Adrenal gland (tissue), 12 donors: Measurements from ENCODE around the gene SVEP1. TPM values are rescaled to one million over a fixed set of nuclear protein-coding genes. Genes with fewer than 3 reads are reported as not detected.

Experiments
- DNase-seq, 7 donors: peaks; one replicate each; pipeline ENCODE4 v3.0.0-alpha.2; 2019 to 2020
- H3K27ac ChIP-seq, 5 donors: fragments of 200-600 bp; sonication (generic) in 4 of 5; 1 replicate in 3 of 5; 2 replicates in 2 of 5; pipeline versions ENCODE4 v1.5.1 to v1.8.0; 2016 to 2020; ENCODE audit warnings: mild to moderate bottlenecking in 1 of 5
- H3K27me3 ChIP-seq: fragments of 200-600 bp; 2 replicates; pipeline ENCODE4 v1.8.0; 2021
- H3K36me3 ChIP-seq, 2 donors: fragments of 200-600 bp; replicated peaks in 1 of 2; 1 replicate in 1 of 2; 2 replicates in 1 of 2; pipeline versions ENCODE4 v1.5.1 to v1.8.0; 2018 to 2022
- H3K4me1 ChIP-seq, 2 donors: fragments of 200-600 bp; replicated peaks in 1 of 2; 1 replicate in 1 of 2; 2 replicates in 1 of 2; pipeline versions ENCODE4 v1.5.1 to v1.8.0; 2018 to 2021
- H3K4me3 ChIP-seq, 4 donors: fragments of 200-600 bp; sonication (generic) in 3 of 4; one replicate each; pipeline ENCODE4 v1.5.1; 2016 to 2018
- H3K9me3 ChIP-seq, 3 donors: fragments of 200-600 bp; sonication (generic) in 1 of 3; replicated peaks in 1 of 3; 1 replicate in 2 of 3; 2 replicates in 1 of 3; pipeline versions ENCODE4 v1.5.1 to v1.8.0; 2016 to 2021
- POLR2A ChIP-seq, 2 donors: fragments of 450-650 bp; IDR thresholded peaks; one replicate each; pipeline ENCODE4 v1.6.1; 2017; ENCODE audit warnings: antibody characterized with exemption in 2 of 2, mild to moderate bottlenecking in 2 of 2, moderate library complexity in 1 of 2
- WGBS, 4 donors: extraction: QIAGEN DNeasy Blood & Tissue Kit in 2 of 4; methylation state at CpG; one replicate each; pipeline versions ENCODE4 v1.1.5 to v1.1.7; 2013 to 2017; 5-methylcytosine and 5-hydroxymethylcytosine counted together
- intact Hi-C, 2 donors: fragments of 100-400 bp; cut with DNase I; formaldehyde crosslinking; loops; one replicate each; pipeline versions ENCODE4 v1.14.1 to v1.15.0; 2022 to 2023
- polyA plus RNA-seq, 3 donors: library from polyadenylated mRNA; stranded (reverse); fragments of 200-250 nt in 2 of 3; fragments of 350-450 nt in 1 of 3; fragmentation: Illumina TruSeq in 1 of 3; extraction: RNeasy Lipid Tissue Mini Kit (QIAGEN cat#74804) in 1 of 3; gene quantifications; one replicate each; pipeline ENCODE4 v1.2.3, GENCODE V29; 2013 to 2014
- total RNA-seq, 9 donors: library from RNA; depleted of rRNA in 4 of 9; stranded (reverse); fragments of >200 nt in 4 of 9; fragments of 120-200 nt in 1 of 9; fragmentation: NEBNext Ultra II Directional in 1 of 9; extraction: Animal tissue kit (Norgen Biotek cat#: 25700) in 1 of 9; gene quantifications; one replicate each; pipeline versions ENCODE4 v1.1.0 to v1.2.4, GENCODE V29; 2013 to 2023
- TF ChIP-seq, protein P1 (sequence below), 6 experiments: fragments of 450-650 bp in 4 of 6; fragments of 200-600 bp in 2 of 6; sonication (generic) in 1 of 6; IDR thresholded peaks; 1 replicate in 5 of 6; 2 replicates in 1 of 6; pipeline versions ENCODE4 v1.5.1 to v1.8.0; 2016 to 2021; ENCODE audit warnings: antibody characterized with exemption in 6 of 6, mild to moderate bottlenecking in 2 of 6, moderate library complexity in 1 of 6
- donor health status: healthy with polysubstance abuse.
- donor health status: Bipolar disorder and iron deficiency.
- donor health status: DM: yes; HTN: yes; CAD: no.
- donor health status: DM: no; HTN: no; CAD: no.
- donor health status: DM: no; HTN: no; CAD: no.
- donor health status: DM: yes; HTN: yes; CAD: no.

The SVEP1 gene
- total and polyA plus RNA-seq, 12 donors: 2.2 to 45.3 (median 23.0) TPM

DNA sequence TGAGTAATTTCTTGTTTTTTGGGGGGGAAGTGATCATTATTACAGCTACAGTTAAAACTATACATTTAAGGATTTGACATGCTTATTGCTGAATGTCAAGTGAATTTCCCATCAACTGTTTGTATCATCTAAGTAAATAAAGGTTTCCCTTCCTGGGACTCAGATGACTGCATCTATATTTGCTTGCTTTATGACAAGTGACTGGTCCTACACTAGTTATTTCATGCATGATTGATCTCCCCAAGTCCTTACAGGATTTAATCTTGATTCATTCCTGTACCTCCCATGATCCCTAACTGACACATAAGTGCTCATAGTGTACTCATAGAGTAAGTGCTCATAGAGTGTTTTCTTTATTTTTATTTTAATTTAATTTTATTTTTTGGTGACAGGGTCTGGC lies 244.7 kb downstream of the SVEP1 start:
- no peak overlapping the region for H3K4me3 ChIP-seq
- DNase-seq: no peak
- no peaks in the 10 kb centered on the region for H3K27me3 ChIP-seq
- H3K9me3 ChIP-seq: no peaks in the 10 kb centered on the region
- H3K36me3 ChIP-seq: no peaks in the 10 kb centered on the region
- H3K27ac ChIP-seq: no peak overlapping the region
- no peaks in the 10 kb centered on the region for H3K4me1 ChIP-seq
- intact Hi-C loops: no loop called here
- no peak for TF ChIP-seq POLR2A (IDR thresholded peaks at IDR 0.05)
- TF ChIP-seq, protein P1, sequence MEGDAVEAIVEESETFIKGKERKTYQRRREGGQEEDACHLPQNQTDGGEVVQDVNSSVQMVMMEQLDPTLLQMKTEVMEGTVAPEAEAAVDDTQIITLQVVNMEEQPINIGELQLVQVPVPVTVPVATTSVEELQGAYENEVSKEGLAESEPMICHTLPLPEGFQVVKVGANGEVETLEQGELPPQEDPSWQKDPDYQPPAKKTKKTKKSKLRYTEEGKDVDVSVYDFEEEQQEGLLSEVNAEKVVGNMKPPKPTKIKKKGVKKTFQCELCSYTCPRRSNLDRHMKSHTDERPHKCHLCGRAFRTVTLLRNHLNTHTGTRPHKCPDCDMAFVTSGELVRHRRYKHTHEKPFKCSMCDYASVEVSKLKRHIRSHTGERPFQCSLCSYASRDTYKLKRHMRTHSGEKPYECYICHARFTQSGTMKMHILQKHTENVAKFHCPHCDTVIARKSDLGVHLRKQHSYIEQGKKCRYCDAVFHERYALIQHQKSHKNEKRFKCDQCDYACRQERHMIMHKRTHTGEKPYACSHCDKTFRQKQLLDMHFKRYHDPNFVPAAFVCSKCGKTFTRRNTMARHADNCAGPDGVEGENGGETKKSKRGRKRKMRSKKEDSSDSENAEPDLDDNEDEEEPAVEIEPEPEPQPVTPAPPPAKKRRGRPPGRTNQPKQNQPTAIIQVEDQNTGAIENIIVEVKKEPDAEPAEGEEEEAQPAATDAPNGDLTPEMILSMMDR (IDR thresholded peaks at IDR 0.05): no peak

DNA sequence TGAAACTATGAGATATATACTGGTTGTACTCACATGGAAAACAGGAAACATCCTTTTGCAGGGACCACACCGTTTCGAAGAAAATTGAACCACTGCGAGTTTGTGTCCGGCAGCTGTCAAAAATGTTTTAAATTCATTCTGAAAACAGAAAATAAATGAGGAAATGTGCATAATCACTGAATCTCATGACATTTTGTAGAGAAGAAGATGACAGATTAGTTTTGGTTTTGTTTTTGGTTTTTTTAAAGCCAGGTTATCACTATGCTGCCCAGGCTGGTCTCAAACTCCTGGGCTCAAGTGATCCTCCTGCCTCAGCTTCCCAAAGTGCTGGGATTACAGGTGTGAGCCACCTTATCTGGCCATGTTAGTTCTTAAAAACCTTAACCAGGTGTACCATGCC lies 245.4 kb downstream of the SVEP1 start:
- DNase-seq: no peak
- Histone ChIP-seq H3K27ac (no peak overlapping the region), H3K36me3 (no peaks in the 10 kb centered on the region), H3K9me3 (no peaks in the 10 kb centered on the region), H3K4me3 (no peak overlapping the region), H3K27me3 (no peaks in the 10 kb centered on the region), H3K4me1 (no peaks in the 10 kb centered on the region)
- WGBS, 4 donors: 64 to 82% (median 77%) methylated on average over 4 of the region's 4 CpGs
- TF ChIP-seq POLR2A (IDR thresholded peaks at IDR 0.05): no peak
- TF ChIP-seq, protein P1 (IDR thresholded peaks at IDR 0.05): no peak
- intact Hi-C loops: no loop called here

DNA sequence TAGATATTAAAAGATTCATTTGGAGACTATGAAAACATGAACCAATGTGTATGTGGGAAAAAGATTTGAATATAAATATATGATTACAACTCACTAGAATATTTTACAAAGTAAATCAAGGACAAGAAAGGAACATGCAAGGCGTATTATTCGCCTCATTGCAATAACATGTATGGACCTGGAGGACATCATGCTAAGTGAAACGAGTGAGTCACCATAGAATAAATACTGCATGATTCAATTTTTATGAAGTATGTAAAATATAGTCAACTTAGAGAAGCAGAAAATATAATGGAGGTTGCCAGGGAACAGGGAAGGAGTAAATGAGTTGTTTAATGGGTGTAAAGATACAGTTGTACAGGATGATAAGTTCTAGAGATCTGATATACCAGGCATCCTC lies 246.8 kb downstream of the SVEP1 start:
- Histone ChIP-seq H3K27ac (no peak overlapping the region), H3K4me3 (no peak overlapping the region), H3K9me3 (no peaks in the 10 kb centered on the region), H3K27me3 (no peaks in the 10 kb centered on the region), H3K36me3 (no peaks in the 10 kb centered on the region), H3K4me1 (no peaks in the 10 kb centered on the region)
- 75 to 90% (median 83%) methylated on average over 3 of the region's 3 CpGs for WGBS, 4 donors
- intact Hi-C loops: no loop called here
- TF ChIP-seq, protein P1 (IDR thresholded peaks at IDR 0.05): no peak
- TF ChIP-seq POLR2A (IDR thresholded peaks at IDR 0.05): no peak
- no peak for DNase-seq

DNA sequence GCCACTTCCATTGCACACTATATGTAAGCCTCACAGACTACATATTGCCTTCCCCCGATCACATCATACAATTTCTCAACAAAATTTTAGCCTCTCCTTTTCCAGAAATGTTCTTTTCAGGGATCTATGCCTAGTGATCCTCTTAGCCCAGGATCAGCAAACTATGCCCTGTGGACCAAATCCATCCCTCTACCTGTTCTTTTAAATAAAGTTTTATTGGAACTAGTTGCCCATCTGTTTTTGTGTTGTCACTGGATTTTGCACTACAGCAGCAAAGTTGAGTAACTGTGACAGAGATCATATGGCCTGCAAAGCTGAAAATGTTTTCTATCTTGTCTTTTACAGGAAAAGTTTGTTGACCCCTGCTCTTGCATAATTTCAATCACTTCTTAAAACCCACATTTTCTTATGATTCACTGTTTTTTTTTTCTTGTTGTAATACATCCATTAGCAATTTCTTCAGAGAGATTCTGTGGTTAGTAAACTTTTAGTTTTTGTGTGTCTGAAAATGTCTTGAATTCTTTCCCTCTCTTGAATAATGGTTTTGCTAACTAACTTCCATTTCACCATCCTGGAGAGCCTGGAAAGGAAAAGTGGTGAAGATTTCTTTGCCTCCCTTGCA lies 248.9 kb downstream of the SVEP1 start:
- H3K9me3 ChIP-seq: no peaks in the 10 kb centered on the region
- TF ChIP-seq POLR2A (IDR thresholded peaks at IDR 0.05): no peak
- TF ChIP-seq, protein P1 (IDR thresholded peaks at IDR 0.05): no peak
- intact Hi-C loops: no loop called here
- no peak for DNase-seq
- no peaks in the 10 kb centered on the region for H3K36me3 ChIP-seq
- 82 to 95% (median 91%) methylated on average over 1 of the region's 1 CpG for WGBS, 4 donors
- H3K4me1 ChIP-seq: no peaks in the 10 kb centered on the region
- no peaks in the 10 kb centered on the region for H3K27me3 ChIP-seq
- no peak overlapping the region for H3K4me3 ChIP-seq
- no peak overlapping the region for H3K27ac ChIP-seq
